Measurements from ENCODE around the gene CYGB.
A peak's percentile ranks its signal among the peaks of the same experiment; 100 is the strongest.

CYGB gene

DNA sequence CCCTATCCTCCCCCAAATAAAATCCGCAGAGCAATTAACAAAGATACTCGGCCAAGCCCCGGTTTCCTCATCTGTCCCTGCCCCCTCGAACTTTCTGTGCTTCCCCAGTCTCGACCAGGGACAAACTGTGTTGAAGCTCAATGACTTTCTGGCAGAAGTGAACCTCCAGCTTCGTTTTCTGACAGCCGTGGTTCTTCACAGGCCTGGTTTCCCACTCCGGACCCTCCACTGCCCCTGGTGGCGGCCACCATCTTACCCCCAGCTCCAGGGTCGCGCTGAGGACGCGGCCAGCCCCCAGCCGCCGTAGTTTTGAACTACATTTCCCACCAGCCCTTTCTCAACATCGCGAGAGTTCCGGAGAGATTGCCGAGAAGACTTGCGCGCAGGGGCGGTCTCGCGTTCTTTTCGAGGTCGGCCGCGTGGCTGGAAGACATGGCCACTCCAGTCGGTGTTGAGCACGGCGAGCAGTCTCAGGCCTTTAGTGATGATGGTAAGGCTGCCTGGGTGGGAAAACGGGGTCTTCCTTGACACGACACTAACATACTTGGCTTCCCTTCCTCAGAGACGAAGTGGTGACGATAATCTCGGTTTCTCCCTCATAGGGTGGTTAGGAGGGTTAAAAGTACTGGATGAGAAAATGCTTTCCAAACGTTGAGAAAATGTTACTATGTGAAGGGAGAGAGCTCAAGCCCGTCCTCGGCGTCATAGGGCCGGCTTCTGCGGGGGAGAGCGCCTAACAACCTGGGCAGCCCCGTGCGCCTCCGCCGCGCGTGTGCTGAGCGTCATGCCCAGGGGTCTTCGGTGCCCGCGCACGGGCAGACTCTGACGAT is 20.1 kb upstream of the CYGB start (continued):
- TF ChIP-seq, protein P1, sequence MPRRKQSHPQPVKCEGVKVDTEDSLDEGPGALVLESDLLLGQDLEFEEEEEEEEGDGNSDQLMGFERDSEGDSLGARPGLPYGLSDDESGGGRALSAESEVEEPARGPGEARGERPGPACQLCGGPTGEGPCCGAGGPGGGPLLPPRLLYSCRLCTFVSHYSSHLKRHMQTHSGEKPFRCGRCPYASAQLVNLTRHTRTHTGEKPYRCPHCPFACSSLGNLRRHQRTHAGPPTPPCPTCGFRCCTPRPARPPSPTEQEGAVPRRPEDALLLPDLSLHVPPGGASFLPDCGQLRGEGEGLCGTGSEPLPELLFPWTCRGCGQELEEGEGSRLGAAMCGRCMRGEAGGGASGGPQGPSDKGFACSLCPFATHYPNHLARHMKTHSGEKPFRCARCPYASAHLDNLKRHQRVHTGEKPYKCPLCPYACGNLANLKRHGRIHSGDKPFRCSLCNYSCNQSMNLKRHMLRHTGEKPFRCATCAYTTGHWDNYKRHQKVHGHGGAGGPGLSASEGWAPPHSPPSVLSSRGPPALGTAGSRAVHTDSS (tag by site-specific recombination; IDR thresholded peaks at IDR 0.05) = peak; percentile 31; the same call in 1 of the 2 replicates
- TF ChIP-seq ZNF660 (tag by site-specific recombination; IDR thresholded peaks at IDR 0.05) (peak; percentile 66), KLF8 (tag by site-specific recombination; IDR thresholded peaks at IDR 0.05) (peak; percentile 91), GLIS1 (tag by site-specific recombination; IDR thresholded peaks at IDR 0.05) (0 out of 2 replicates have a peak, but pooled peaks have one; percentile 25), ZBTB17 (tag by site-specific recombination; IDR thresholded peaks at IDR 0.05) (peak; percentile 97), ZNF501 (tag by site-specific recombination; IDR thresholded peaks at IDR 0.05) (peak; percentile 96), ZNF529 (tag by site-specific recombination; IDR thresholded peaks at IDR 0.05; ENCODE audit: insufficient replicate concordance) (no peak), ZFHX2 (tag by site-specific recombination; conservative IDR thresholded peaks at IDR 0.05) (peak; percentile 36), ZNF843 (tag by site-specific recombination; IDR thresholded peaks at IDR 0.05) (peak; percentile 10; the same call in 1 of the 2 replicates), ZNF121 (tag by site-specific recombination; IDR thresholded peaks at IDR 0.05) (no peak), ZNF610 (tag by site-specific recombination; IDR thresholded peaks at IDR 0.05; ENCODE audit: borderline replicate concordance) (0 out of 2 replicates have a peak, but pooled peaks have one; percentile 31), ZNF629 (tag by site-specific recombination; IDR thresholded peaks at IDR 0.05) (peak; percentile 56), ZFP37 (tag by site-specific recombination; IDR thresholded peaks at IDR 0.05) (no peak), KLF1 (tag by site-specific recombination; IDR thresholded peaks at IDR 0.05) (0 out of 2 replicates have a peak, but pooled peaks have one; percentile 10), SALL2 (tag by site-specific recombination; IDR thresholded peaks at IDR 0.05; ENCODE audit: borderline replicate concordance) (no peak), ZNF341 (tag by site-specific recombination; IDR thresholded peaks at IDR 0.05; ENCODE audit: low read depth) (no peak), ZNF335 (tag by site-specific recombination; conservative IDR thresholded peaks at IDR 0.05) (peak; percentile 83), GLIS2 (tag by site-specific recombination; IDR thresholded peaks at IDR 0.05) (peak; percentile 96), ZSCAN16 (tag by site-specific recombination; IDR thresholded peaks at IDR 0.05) (no peak), ZXDB (tag by site-specific recombination; IDR thresholded peaks at IDR 0.05) (peak; percentile 99), ZNF391 (tag by site-specific recombination; IDR thresholded peaks at IDR 0.05; ENCODE audit: borderline replicate concordance, low read depth) (peak; percentile 13), KLF16 (tag by site-specific recombination; IDR thresholded peaks at IDR 0.05) (peak; percentile 82), SP2 (tag by site-specific recombination; IDR thresholded peaks at IDR 0.05) (0 out of 2 replicates have a peak, but pooled peaks have one; percentile 36), ZNF311 (tag by site-specific recombination; IDR thresholded peaks at IDR 0.05; ENCODE audit: borderline replicate concordance) (no peak), ZNF624 (tag by site-specific recombination; IDR thresholded peaks at IDR 0.05) (no peak)
- TF ChIP-seq, protein P2, sequence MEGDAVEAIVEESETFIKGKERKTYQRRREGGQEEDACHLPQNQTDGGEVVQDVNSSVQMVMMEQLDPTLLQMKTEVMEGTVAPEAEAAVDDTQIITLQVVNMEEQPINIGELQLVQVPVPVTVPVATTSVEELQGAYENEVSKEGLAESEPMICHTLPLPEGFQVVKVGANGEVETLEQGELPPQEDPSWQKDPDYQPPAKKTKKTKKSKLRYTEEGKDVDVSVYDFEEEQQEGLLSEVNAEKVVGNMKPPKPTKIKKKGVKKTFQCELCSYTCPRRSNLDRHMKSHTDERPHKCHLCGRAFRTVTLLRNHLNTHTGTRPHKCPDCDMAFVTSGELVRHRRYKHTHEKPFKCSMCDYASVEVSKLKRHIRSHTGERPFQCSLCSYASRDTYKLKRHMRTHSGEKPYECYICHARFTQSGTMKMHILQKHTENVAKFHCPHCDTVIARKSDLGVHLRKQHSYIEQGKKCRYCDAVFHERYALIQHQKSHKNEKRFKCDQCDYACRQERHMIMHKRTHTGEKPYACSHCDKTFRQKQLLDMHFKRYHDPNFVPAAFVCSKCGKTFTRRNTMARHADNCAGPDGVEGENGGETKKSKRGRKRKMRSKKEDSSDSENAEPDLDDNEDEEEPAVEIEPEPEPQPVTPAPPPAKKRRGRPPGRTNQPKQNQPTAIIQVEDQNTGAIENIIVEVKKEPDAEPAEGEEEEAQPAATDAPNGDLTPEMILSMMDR (tag by site-specific recombination; IDR thresholded peaks at IDR 0.05) = peak; percentile 97
- TF ChIP-seq, protein P3, sequence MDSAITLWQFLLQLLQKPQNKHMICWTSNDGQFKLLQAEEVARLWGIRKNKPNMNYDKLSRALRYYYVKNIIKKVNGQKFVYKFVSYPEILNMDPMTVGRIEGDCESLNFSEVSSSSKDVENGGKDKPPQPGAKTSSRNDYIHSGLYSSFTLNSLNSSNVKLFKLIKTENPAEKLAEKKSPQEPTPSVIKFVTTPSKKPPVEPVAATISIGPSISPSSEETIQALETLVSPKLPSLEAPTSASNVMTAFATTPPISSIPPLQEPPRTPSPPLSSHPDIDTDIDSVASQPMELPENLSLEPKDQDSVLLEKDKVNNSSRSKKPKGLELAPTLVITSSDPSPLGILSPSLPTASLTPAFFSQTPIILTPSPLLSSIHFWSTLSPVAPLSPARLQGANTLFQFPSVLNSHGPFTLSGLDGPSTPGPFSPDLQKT (IDR thresholded peaks at IDR 0.05; ENCODE audit: borderline replicate concordance, low read depth, low read length) = no peak
- TF ChIP-seq, protein P4, sequence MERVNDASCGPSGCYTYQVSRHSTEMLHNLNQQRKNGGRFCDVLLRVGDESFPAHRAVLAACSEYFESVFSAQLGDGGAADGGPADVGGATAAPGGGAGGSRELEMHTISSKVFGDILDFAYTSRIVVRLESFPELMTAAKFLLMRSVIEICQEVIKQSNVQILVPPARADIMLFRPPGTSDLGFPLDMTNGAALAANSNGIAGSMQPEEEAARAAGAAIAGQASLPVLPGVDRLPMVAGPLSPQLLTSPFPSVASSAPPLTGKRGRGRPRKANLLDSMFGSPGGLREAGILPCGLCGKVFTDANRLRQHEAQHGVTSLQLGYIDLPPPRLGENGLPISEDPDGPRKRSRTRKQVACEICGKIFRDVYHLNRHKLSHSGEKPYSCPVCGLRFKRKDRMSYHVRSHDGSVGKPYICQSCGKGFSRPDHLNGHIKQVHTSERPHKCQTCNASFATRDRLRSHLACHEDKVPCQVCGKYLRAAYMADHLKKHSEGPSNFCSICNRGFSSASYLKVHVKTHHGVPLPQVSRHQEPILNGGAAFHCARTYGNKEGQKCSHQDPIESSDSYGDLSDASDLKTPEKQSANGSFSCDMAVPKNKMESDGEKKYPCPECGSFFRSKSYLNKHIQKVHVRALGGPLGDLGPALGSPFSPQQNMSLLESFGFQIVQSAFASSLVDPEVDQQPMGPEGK (tag by site-specific recombination; IDR thresholded peaks at IDR 0.05) = peak; percentile 94
- TF ChIP-seq, protein P5, sequence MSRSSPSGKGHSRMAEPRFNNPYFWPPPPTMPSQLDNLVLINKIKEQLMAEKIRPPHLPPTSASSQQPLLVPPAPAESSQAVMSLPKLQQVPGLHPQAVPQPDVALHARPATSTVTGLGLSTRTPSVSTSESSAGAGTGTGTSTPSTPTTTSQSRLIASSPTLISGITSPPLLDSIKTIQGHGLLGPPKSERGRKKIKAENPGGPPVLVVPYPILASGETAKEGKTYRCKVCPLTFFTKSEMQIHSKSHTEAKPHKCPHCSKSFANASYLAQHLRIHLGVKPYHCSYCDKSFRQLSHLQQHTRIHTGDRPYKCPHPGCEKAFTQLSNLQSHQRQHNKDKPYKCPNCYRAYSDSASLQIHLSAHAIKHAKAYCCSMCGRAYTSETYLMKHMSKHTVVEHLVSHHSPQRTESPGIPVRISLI (tag by site-specific recombination; IDR thresholded peaks at IDR 0.05) = no peak
- TF ChIP-seq, protein P6, sequence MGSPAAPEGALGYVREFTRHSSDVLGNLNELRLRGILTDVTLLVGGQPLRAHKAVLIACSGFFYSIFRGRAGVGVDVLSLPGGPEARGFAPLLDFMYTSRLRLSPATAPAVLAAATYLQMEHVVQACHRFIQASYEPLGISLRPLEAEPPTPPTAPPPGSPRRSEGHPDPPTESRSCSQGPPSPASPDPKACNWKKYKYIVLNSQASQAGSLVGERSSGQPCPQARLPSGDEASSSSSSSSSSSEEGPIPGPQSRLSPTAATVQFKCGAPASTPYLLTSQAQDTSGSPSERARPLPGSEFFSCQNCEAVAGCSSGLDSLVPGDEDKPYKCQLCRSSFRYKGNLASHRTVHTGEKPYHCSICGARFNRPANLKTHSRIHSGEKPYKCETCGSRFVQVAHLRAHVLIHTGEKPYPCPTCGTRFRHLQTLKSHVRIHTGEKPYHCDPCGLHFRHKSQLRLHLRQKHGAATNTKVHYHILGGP (tag by site-specific recombination; IDR thresholded peaks at IDR 0.05) = 0 out of 2 replicates have a peak, but pooled peaks have one; percentile 6
